NCI-H1694 treated with DMSO at 0.1 percent for 48 hours (cell line): ENCODE data around the gene EPN2.

Experiments used
- DNase-seq: peaks from one replicate; lab custom pipeline; 2025; lab: John Stamatoyannopoulos, UW

EPN2 gene

GRCh38 chr17:19294443-19294842 lies 57.3 kb downstream of the EPN2 start:
- DNase-seq = no peak

GRCh38 chr17:19295473-19296135 lies 58.4 kb downstream of the EPN2 start:
- no peak for DNase-seq

- DNase-seq = no peak
Measured at GRCh38 chr17:19296786-19297778, 59.9 kb downstream of the EPN2 start.

- DNase-seq = no peak
Measured at GRCh38 chr17:19298569-19299213, 61.5 kb downstream of the EPN2 start.

- no peak for DNase-seq
Measured at GRCh38 chr17:19299214-19299747, 62.1 kb downstream of the EPN2 start.

- no peak for DNase-seq
Measured at GRCh38 chr17:19299866-19300265, 62.7 kb downstream of the EPN2 start.

- no peak for DNase-seq
Measured at GRCh38 chr17:19301274-19301951, 64.2 kb downstream of the EPN2 start.

GRCh38 chr17:19301973-19302372 lies 64.8 kb downstream of the EPN2 start:
- no peak for DNase-seq

GRCh38 chr17:19302791-19303331 lies 65.7 kb downstream of the EPN2 start:
- no peak for DNase-seq

- DNase-seq = no peak
Measured at GRCh38 chr17:19303367-19303776, 66.2 kb downstream of the EPN2 start.

- no peak for DNase-seq
Measured at GRCh38 chr17:19304209-19304608, 67.0 kb downstream of the EPN2 start.

- no peak for DNase-seq
Measured at GRCh38 chr17:19304751-19305150, 67.6 kb downstream of the EPN2 start.

- DNase-seq = no peak
Measured at GRCh38 chr17:19305256-19305655, 68.1 kb downstream of the EPN2 start.

GRCh38 chr17:19305761-19306159 lies 68.6 kb downstream of the EPN2 start:
- DNase-seq = no peak

GRCh38 chr17:19306160-19307111 lies 69.3 kb downstream of the EPN2 start:
- no peak for DNase-seq

- no peak for DNase-seq
Measured at GRCh38 chr17:19307521-19307920, 70.4 kb downstream of the EPN2 start.

GRCh38 chr17:19308398-19308797 lies 71.2 kb downstream of the EPN2 start:
- no peak for DNase-seq

GRCh38 chr17:19309701-19310100 lies 72.5 kb downstream of the EPN2 start:
- DNase-seq = no peak

GRCh38 chr17:19310151-19310550 lies 73.0 kb downstream of the EPN2 start:
- DNase-seq = no peak

- DNase-seq = no peak
Measured at GRCh38 chr17:19311016-19311415, 73.8 kb downstream of the EPN2 start.
